HL-60 (cell line): ENCODE results near the gene TNRC6C.

Experiments
- DNase-seq, 2 experiments: peaks; one replicate each; pipeline ENCODE4 v3.0.0-alpha.2; 2010 to 2020; ENCODE audit warnings: low read depth in 1 of 2, low spot score in 1 of 2
- H3K27ac ChIP-seq: fragments of 250-450 bp; sonication (Bioruptor Pico); replicated peaks from 2 replicates; pipeline ENCODE4 v1.5.1; 2020; ENCODE audit warnings: mild to moderate bottlenecking, moderate library complexity
- H3K27me3 ChIP-seq: fragments of 250-450 bp; sonication (Bioruptor Pico); 2 replicates; pipeline ENCODE4 v1.5.1; 2021; ENCODE audit warnings: mild to moderate bottlenecking, moderate library complexity; ENCODE audit not compliant: insufficient read depth, poor library complexity, severe bottlenecking
- H3K4me3 ChIP-seq: replicated peaks from 2 replicates; pipeline ENCODE4 v1.5.1; 2011; ENCODE audit warnings: mild to moderate bottlenecking, control low read depth, low read length; ENCODE audit not compliant: insufficient read depth
- CTCF ChIP-seq: IDR thresholded peaks from one replicate; pipeline ENCODE4 v1.5.1; 2011; ENCODE audit warnings: low read length, control low read depth, inconsistent platforms; ENCODE audit not compliant: insufficient read depth
- GABPA ChIP-seq: IDR thresholded peaks from 2 replicates; pipeline ENCODE4 v1.6.1; 2012; ENCODE audit warnings: low read depth
- POLR2AphosphoS5 ChIP-seq: IDR thresholded peaks from 2 replicates; pipeline ENCODE4 v1.6.1; 2012; ENCODE audit warnings: low read depth
- REST ChIP-seq: IDR thresholded peaks from 2 replicates; pipeline ENCODE4 v1.6.1; 2012; ENCODE audit warnings: low read depth; ENCODE audit not compliant: insufficient replicate concordance
- SPI1 ChIP-seq: IDR thresholded peaks from 2 replicates; pipeline ENCODE4 v1.6.1; 2012; ENCODE audit warnings: low read depth, mild to moderate bottlenecking, borderline replicate concordance
- long read RNA-seq: library from polyadenylated mRNA; unstranded; transcript quantifications from one replicate; pipeline ENCODE4 v2.0.0, GENCODE V29; 2020

TNRC6C gene
- long read RNA-seq, partial matches to known transcripts, result 1 of 4 reads
- long read RNA-seq, other reads (novel, unspliced or antisense), result 3 of 4 reads

GRCh38 chr17:77957857-77958715 is at the start of gene TNRC6C:
Gene TNRC6C (plus strand): TSS chr17:77958703. CDS start chr17:78004207, 45,504 bp downstream.
- peaks cover 9% of the 10 kb centered on the region for H3K27me3 ChIP-seq
- H3K4me3 ChIP-seq, result peak within 1 kb of the TSS; percentile 63
- peak within 1 kb of the TSS; percentile 64 for H3K27ac ChIP-seq

GRCh38 chr17:77909236-77909635 is 49.3 kb upstream of the TNRC6C start:
- no peak for DNase-seq
- no peaks in the 10 kb centered on the region for H3K27me3 ChIP-seq

More at GRCh38 chr17:77957857-77958715, at the start of gene TNRC6C:
- TF ChIP-seq CTCF, result no peak
- TF ChIP-seq POLR2AphosphoS5, result peak; percentile 100
- TF ChIP-seq SPI1, result peak; percentile 40; the same call in 1 of the 2 replicates
- peak; percentile 98 to 100 for DNase-seq

GRCh38 chr17:77909816-77910215 is 48.7 kb upstream of the TNRC6C start:
- no peak for DNase-seq
- H3K4me3 ChIP-seq, result no peak overlapping the region
- no peaks in the 10 kb centered on the region for H3K27me3 ChIP-seq
- no peak overlapping the region for H3K27ac ChIP-seq
- no peak for TF ChIP-seq SPI1
- TF ChIP-seq CTCF, result no peak
- no peak for TF ChIP-seq POLR2AphosphoS5
- TF ChIP-seq GABPA, result no peak
- TF ChIP-seq REST, result no peak

More at GRCh38 chr17:77909236-77909635, 49.3 kb upstream of the TNRC6C start:
- no peak for TF ChIP-seq CTCF
- TF ChIP-seq POLR2AphosphoS5, result no peak
- no peak for TF ChIP-seq SPI1
- no peak overlapping the region for H3K4me3 ChIP-seq
- H3K27ac ChIP-seq, result no peak overlapping the region

- H3K27me3 ChIP-seq, result peaks cover 7% of the 10 kb centered on the region
Measured at GRCh38 chr17:77914385-77915254, 43.9 kb upstream of the TNRC6C start.

More at GRCh38 chr17:77914385-77915254, 43.9 kb upstream of the TNRC6C start:
- no peak overlapping the region for H3K4me3 ChIP-seq
- DNase-seq, result no peak
- no peak overlapping the region for H3K27ac ChIP-seq
- no peak for TF ChIP-seq SPI1
- TF ChIP-seq POLR2AphosphoS5, result no peak
- TF ChIP-seq REST, result no peak
- TF ChIP-seq GABPA, result no peak
- no peak for TF ChIP-seq CTCF
